Osteocyte (in vitro differentiated cells): Measurements from ENCODE around the gene EPS8L2. TPM values are rescaled to one million over a fixed set of nuclear protein-coding genes. Genes with fewer than 3 reads are reported as not detected.

Experiments
- DNase-seq: peaks from one replicate; pipeline ENCODE4 v3.0.0; 2021; ENCODE audit warnings: mixed read lengths; ENCODE audit not compliant: unreplicated experiment; ENCODE audit errors: extremely low spot score
- H3K27ac Mint-ChIP-seq: one replicate; pipeline ENCODE4 v1.8.0; 2021; ENCODE audit warnings: mild to moderate bottlenecking, mixed read lengths; ENCODE audit not compliant: unreplicated experiment
- H3K27me3 Mint-ChIP-seq: one replicate; pipeline ENCODE4 v1.8.0; 2021; ENCODE audit warnings: mixed read lengths; ENCODE audit not compliant: unreplicated experiment
- H3K36me3 Mint-ChIP-seq: one replicate; pipeline ENCODE4 v1.8.0; 2021; ENCODE audit warnings: mixed read lengths; ENCODE audit not compliant: unreplicated experiment
- H3K4me1 Mint-ChIP-seq: one replicate; pipeline ENCODE4 v1.8.0; 2021; ENCODE audit warnings: mixed read lengths; ENCODE audit not compliant: unreplicated experiment
- H3K4me3 Mint-ChIP-seq: one replicate; pipeline ENCODE4 v1.8.0; 2021; ENCODE audit warnings: mild to moderate bottlenecking, moderate library complexity, mixed read lengths; ENCODE audit not compliant: unreplicated experiment
- H3K9me3 Mint-ChIP-seq: one replicate; pipeline ENCODE4 v1.8.0; 2021; ENCODE audit warnings: mixed read lengths; ENCODE audit not compliant: unreplicated experiment
- total RNA-seq: library from RNA; stranded (reverse); gene quantifications from 2 replicates; pipeline ENCODE4 v1.2.1, GENCODE V29; 2021
- TF ChIP-seq, protein P1 (sequence below): fragments of 200-600 bp; sonication (generic); IDR thresholded peaks from 2 replicates; pipeline ENCODE4 v1.5.0; 2021; ENCODE audit warnings: antibody characterized with exemption, mild to moderate bottlenecking, moderate library complexity

The EPS8L2 gene
- total RNA-seq, 1 donor from 2014 or later = 39.3 TPM

DNA sequence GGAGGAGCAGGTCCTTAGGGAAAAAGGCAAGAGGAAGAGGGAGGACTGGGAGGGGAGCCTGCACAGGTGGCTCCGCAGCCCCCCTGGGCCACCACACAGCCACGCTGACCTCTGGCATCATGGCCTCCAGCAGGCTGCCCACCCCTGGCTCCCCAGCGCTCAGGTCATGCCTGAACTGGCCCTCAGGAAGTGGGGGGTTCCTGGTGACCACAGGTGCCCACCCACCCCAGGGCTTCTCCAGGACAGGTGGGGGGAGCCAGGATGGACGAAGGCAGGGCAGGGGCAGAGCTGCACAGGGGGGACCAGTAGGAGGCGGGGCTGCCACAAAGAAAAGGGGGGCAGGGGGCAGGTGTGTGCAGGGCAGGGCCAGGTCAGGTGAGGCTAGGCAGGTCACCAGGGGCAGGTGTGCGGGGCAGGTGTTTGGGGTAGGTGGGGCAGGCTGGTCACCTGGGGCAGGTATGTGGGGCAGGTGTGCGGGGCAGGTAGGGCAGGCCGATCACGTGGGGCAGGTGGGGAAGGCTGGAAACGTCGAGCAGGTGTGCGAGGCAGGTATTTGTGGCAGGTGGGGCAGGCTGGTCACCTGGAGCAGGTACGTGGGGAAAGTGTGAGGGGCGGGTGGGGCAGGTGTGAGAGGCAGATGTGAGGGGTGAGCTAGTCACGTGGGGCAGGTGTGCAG, 12.0 kb upstream of the EPS8L2 start:
- peaks cover 6% of the 10 kb centered on the region for H3K36me3 Mint-ChIP-seq
- H3K9me3 Mint-ChIP-seq = no peaks in the 10 kb centered on the region
- TF ChIP-seq, protein P1, sequence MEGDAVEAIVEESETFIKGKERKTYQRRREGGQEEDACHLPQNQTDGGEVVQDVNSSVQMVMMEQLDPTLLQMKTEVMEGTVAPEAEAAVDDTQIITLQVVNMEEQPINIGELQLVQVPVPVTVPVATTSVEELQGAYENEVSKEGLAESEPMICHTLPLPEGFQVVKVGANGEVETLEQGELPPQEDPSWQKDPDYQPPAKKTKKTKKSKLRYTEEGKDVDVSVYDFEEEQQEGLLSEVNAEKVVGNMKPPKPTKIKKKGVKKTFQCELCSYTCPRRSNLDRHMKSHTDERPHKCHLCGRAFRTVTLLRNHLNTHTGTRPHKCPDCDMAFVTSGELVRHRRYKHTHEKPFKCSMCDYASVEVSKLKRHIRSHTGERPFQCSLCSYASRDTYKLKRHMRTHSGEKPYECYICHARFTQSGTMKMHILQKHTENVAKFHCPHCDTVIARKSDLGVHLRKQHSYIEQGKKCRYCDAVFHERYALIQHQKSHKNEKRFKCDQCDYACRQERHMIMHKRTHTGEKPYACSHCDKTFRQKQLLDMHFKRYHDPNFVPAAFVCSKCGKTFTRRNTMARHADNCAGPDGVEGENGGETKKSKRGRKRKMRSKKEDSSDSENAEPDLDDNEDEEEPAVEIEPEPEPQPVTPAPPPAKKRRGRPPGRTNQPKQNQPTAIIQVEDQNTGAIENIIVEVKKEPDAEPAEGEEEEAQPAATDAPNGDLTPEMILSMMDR = no peak
- H3K27me3 Mint-ChIP-seq = no peaks in the 10 kb centered on the region
- H3K4me1 Mint-ChIP-seq = peaks cover 77% of the 10 kb centered on the region
- peak overlapping the region; percentile 89 for H3K27ac Mint-ChIP-seq
- no peak for DNase-seq
- peak overlapping the region; percentile 85 for H3K4me3 Mint-ChIP-seq

DNA sequence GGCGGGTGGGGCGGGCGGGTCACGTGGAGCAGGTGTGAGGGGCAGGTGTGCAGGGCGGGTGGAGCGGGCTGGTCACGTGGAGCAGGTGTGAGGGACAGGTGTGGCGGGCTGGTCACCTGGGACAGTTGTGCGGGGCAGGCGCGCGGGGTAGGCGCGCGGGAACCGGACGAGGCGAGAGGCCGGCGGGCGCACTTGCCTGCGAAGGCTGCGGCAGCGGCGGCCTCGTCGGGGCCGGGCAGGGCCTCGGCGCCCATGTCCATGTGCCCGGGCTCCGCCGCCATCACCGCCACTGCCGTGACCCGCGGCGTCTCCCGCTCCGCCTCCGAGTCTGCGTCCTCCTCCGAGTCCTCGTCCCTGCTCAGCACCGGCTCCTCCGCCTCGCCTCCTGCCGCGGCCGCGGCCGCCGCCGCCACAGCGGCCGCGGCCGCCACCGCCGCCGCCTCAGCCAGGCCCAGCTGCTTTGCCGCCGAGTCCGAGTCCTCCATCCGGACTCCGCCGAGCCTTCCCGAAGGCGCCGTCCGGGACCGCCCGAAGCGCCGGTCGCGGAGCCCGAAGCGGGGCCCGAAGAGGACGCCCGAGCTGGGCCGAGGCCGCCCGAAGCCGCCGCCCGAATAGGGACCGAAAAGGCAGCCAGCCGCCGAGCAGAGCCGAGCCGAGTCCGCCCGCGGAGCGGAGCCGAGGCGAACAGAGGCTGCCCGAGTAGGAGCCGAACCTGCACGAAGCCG, 11.3 kb upstream of the EPS8L2 start, which contains the start of gene DEAF1:
TSS of gene DEAF1 (minus strand) at position 660 of the 725 bp plus-strand sequence. CDS start at position 485, 175 bp downstream.
- H3K4me3 Mint-ChIP-seq = peak within 1 kb of the TSS; percentile 81
- no peaks in the 10 kb centered on the region for H3K9me3 Mint-ChIP-seq
- TF ChIP-seq, protein P1 = no peak
- H3K27ac Mint-ChIP-seq = peak within 1 kb of the TSS; percentile 99
- H3K36me3 Mint-ChIP-seq = peaks cover 8% of the 10 kb centered on the region
- H3K4me1 Mint-ChIP-seq = peaks cover 75% of the 10 kb centered on the region
- H3K27me3 Mint-ChIP-seq = no peaks in the 10 kb centered on the region
- peak; percentile 100 for DNase-seq

DNA sequence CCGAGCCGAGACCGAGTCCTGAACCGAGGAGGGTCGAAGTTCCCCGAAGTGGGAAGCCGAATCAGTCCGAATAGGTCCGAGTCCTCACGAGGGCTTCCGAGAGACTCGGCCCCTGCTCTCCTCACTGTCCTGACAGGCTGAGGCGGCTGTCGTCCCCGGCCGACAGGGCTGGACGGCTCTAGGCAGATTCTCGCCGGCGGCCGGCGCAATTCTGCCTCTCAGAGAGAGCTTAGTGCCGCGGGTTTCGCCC, 10.8 kb upstream of the EPS8L2 start:
- DNase-seq = no peak
- Mint-ChIP-seq H3K4me1 (peaks cover 72% of the 10 kb centered on the region), H3K27ac (peak overlapping the region; percentile 99), H3K4me3 (peak overlapping the region; percentile 81), H3K36me3 (peaks cover 8% of the 10 kb centered on the region), H3K9me3 (no peaks in the 10 kb centered on the region), H3K27me3 (no peaks in the 10 kb centered on the region)
- TF ChIP-seq, protein P1 = no peak

DNA sequence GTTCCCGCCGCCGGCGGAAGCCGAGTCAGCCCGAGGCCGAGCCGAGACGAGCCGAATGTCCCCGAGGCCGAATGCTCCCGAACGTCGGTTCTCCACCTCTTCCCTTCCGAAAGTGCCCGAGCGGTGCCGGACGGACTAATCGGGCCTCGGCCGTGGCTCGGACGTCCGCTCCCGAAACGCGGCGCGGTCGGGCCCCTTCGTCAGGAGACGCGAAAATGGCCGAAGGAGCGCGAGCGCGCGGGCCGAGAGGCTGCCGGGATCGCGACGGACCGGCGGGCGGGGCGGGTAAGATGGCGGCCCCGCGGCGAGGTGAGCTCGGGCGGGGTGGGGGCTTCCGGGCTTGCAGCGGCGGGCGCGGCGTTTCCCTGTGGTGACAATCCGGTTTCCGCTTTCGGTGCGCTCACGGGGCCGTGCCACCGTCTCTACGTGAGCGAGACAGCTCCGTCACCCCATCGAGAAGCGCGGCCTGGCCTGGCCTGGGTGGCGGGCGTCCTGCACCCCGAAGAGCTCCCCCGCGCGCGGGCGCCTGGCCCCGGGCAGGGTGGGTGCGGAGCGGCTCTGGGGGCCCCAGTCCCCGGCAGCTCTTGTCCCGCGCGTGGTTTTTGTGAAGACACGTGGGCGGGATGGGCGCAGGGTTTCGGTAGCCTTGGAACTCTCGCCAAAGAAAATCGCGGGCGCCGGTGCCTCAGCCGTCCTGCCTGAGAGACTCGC, 10.3 kb upstream of the EPS8L2 start, which contains the start of gene TMEM80:
TSS of gene TMEM80 (plus strand) at position 279 of the 711 bp plus-strand sequence. CDS start at position 291, 12 bp downstream.
- Mint-ChIP-seq H3K27ac (peak within 1 kb of the TSS; percentile 99), H3K9me3 (no peaks in the 10 kb centered on the region), H3K4me3 (peak within 1 kb of the TSS; percentile 81), H3K27me3 (no peaks in the 10 kb centered on the region), H3K36me3 (peaks cover 11% of the 10 kb centered on the region), H3K4me1 (peaks cover 68% of the 10 kb centered on the region)
- DNase-seq = peak; percentile 100
- TF ChIP-seq, protein P1 = no peak
